OCI-LY7 (cell line): ENCODE data around the gene GPR37. TPM values are rescaled to one million over a fixed set of nuclear protein-coding genes. Genes with fewer than 3 reads are reported as not detected.

ENCODE experiments used
- BruUV-seq: library from RNA; stranded (reverse); fragments of 400-500 nt; replicated peaks from 2 replicates; lab custom pipeline; 2021; lab: Mats Ljungman, UMichigan
- CTCF ChIA-PET: fragments of 300-600 bp; sonication (Branson Sonifier 250); formaldehyde crosslinking; loops from one replicate; lab custom pipeline; 2022; ENCODE audit warnings: antibody characterized with exemption; ENCODE audit not compliant: unreplicated experiment; lab: Charles Lee
- POLR2A ChIA-PET: fragments of 300-600 bp; sonication (Branson Sonifier 250); formaldehyde crosslinking; loops from one replicate; lab custom pipeline; 2022; ENCODE audit warnings: antibody characterized with exemption; lab: Charles Lee
- DNase-seq: peaks from one replicate; pipeline ENCODE4 v3.0.0-alpha.2; 2015; ENCODE audit warnings: low spot score
- H2AFZ ChIP-seq: fragments of 200-600 bp; sonication (generic), shearing (Covaris generic); 2 replicates; pipeline ENCODE4 v1.6.1; 2014; ENCODE audit warnings: mild to moderate bottlenecking, antibody characterized with exemption, low read length, moderate library complexity
- H3K27ac ChIP-seq: fragments of 200-600 bp; sonication (generic); 2 replicates; pipeline ENCODE4 v1.5.1; 2014; ENCODE audit warnings: mixed run types, low read depth, mild to moderate bottlenecking, moderate library complexity, low read length, inconsistent platforms; ENCODE audit not compliant: poor library complexity, severe bottlenecking
- H3K36me3 ChIP-seq: fragments of 200-600 bp; sonication (generic); 2 replicates; pipeline ENCODE4 v1.6.1; 2014; ENCODE audit warnings: mild to moderate bottlenecking, antibody characterized with exemption, low read length, moderate library complexity, mixed read lengths; ENCODE audit not compliant: insufficient read depth
- H3K4me1 ChIP-seq: fragments of 200-600 bp; sonication (generic); 2 replicates; pipeline ENCODE4 v1.5.1; 2014; ENCODE audit warnings: mild to moderate bottlenecking, low read length; ENCODE audit not compliant: insufficient read depth, poor library complexity, severe bottlenecking
- H3K4me2 ChIP-seq: fragments of 200-600 bp; sonication (generic); 2 replicates; pipeline ENCODE4 v1.6.1; 2014; ENCODE audit warnings: mild to moderate bottlenecking, low read length
- H3K4me3 ChIP-seq: fragments of 200-600 bp; sonication (generic); 2 replicates; pipeline ENCODE4 v1.5.1; 2014; ENCODE audit warnings: mild to moderate bottlenecking, low read depth, low read length; ENCODE audit not compliant: poor library complexity, severe bottlenecking
- H3K79me2 ChIP-seq: fragments of 200-600 bp; sonication (generic); 2 replicates; pipeline ENCODE4 v1.6.1; 2016; ENCODE audit warnings: low read depth, mild to moderate bottlenecking, low read length, moderate library complexity, mixed read lengths; ENCODE audit not compliant: insufficient read depth
- H3K9me2 ChIP-seq: fragments of 200-600 bp; sonication (generic); 2 replicates; pipeline ENCODE4 v1.6.1; 2016; ENCODE audit warnings: mild to moderate bottlenecking, low read length, mixed read lengths; ENCODE audit not compliant: insufficient read depth
- H3K9me3 ChIP-seq: fragments of 200-600 bp; sonication (generic); 2 replicates; pipeline ENCODE4 v1.6.1; 2014; ENCODE audit warnings: mild to moderate bottlenecking, mixed run types, low read length, mixed read lengths
- H4K20me1 ChIP-seq: fragments of 200-600 bp; sonication (generic); 2 replicates; pipeline ENCODE4 v1.6.1; 2014; ENCODE audit warnings: mild to moderate bottlenecking, antibody characterized with exemption, low read length, moderate library complexity, mixed read lengths; ENCODE audit not compliant: insufficient read depth
- CTCF ChIP-seq: fragments of 200-600 bp; sonication (generic); conservative IDR thresholded peaks from 2 replicates; pipeline ENCODE4 v1.5.1; 2014; ENCODE audit warnings: mild to moderate bottlenecking, antibody characterized with exemption, low read length, moderate library complexity, mixed read lengths
- EZH2phosphoT487 ChIP-seq: fragments of 200-600 bp; sonication (generic); IDR thresholded peaks from 2 replicates; pipeline ENCODE4 v1.6.1; 2018; ENCODE audit warnings: low read depth, borderline replicate concordance, mild to moderate bottlenecking, mixed run types, antibody characterized with exemption, low read length, moderate library complexity, mixed read lengths
- intact Hi-C: fragments of 100-400 bp; cut with micrococcal nuclease; formaldehyde crosslinking; loops from one replicate; pipeline ENCODE4 v1.10.0; 2022; ENCODE audit not compliant: unreplicated experiment
- total RNA-seq, 2 experiments: library from RNA; depleted of rRNA in 1 of 2; stranded (reverse); fragments of >200 nt in 1 of 2; shearing (Covaris generic) in 1 of 2; gene quantifications; 2 replicates each; pipeline ENCODE4 v1.2.3, GENCODE V29; 2014 to 2022

The GPR37 gene
- total RNA-seq, 2 experiments from 2014 or later: not detected

- CTCF ChIA-PET: no interaction called here
- Histone ChIP-seq H3K79me2 (no peaks in the 10 kb centered on the region), H3K4me3 (no peak overlapping the region), H3K4me2 (no peak overlapping the region), H3K36me3 (no peaks in the 10 kb centered on the region), H3K4me1 (no peaks in the 10 kb centered on the region), H3K9me3 (no peaks in the 10 kb centered on the region), H3K27ac (no peak overlapping the region), H2AFZ (no peak overlapping the region), H3K9me2 (no peaks in the 10 kb centered on the region), H4K20me1 (no peaks in the 10 kb centered on the region)
- no peak for TF ChIP-seq EZH2phosphoT487
- no peak for TF ChIP-seq CTCF
- POLR2A ChIA-PET: interaction anchor here (0.6 kb wide), 1 partner anchor 8 kb away, joined by 3 read pairs; no protein-coding TSS in a partner anchor
- BruUV-seq: no TSS peak
- intact Hi-C loops: no loop called here
- DNase-seq: no peak
Observed at GRCh38 chr7:124769136-124769535, 3.5 kb upstream of the GPR37 start.

GRCh38 chr7:124768525-124768924 is 2.9 kb upstream of the GPR37 start:
- H3K36me3 ChIP-seq: no peaks in the 10 kb centered on the region
- no peaks in the 10 kb centered on the region for H3K79me2 ChIP-seq
- no peaks in the 10 kb centered on the region for H3K9me3 ChIP-seq
- no peak overlapping the region for H3K27ac ChIP-seq
- no peak overlapping the region for H2AFZ ChIP-seq
- TF ChIP-seq CTCF: no peak
- TF ChIP-seq EZH2phosphoT487: no peak
- ChIA-PET POLR2A (interaction anchor here (0.5 to 1.0 kb wide), 3 partner anchors 8 to 98 kb away, joined by 3 to 4 read pairs (median 3); no protein-coding TSS in a partner anchor), CTCF (no interaction called here)
- no peak overlapping the region for H3K4me3 ChIP-seq
- DNase-seq: no peak
- H3K4me1 ChIP-seq: no peaks in the 10 kb centered on the region
- H3K9me2 ChIP-seq: no peaks in the 10 kb centered on the region
- intact Hi-C loops: no loop called here
- no TSS peak for BruUV-seq
- H4K20me1 ChIP-seq: no peaks in the 10 kb centered on the region
- no peak overlapping the region for H3K4me2 ChIP-seq

- no peaks in the 10 kb centered on the region for H3K9me3 ChIP-seq
- ChIA-PET CTCF (no interaction called here), POLR2A (no interaction called here)
- BruUV-seq: no TSS peak
- intact Hi-C loops: no loop called here
- H3K4me2 ChIP-seq: no peak overlapping the region
- no peak overlapping the region for H2AFZ ChIP-seq
- no peaks in the 10 kb centered on the region for H3K79me2 ChIP-seq
- DNase-seq: no peak
- no peak overlapping the region for H3K27ac ChIP-seq
- H4K20me1 ChIP-seq: no peaks in the 10 kb centered on the region
- no peak overlapping the region for H3K4me3 ChIP-seq
- H3K4me1 ChIP-seq: no peaks in the 10 kb centered on the region
- H3K9me2 ChIP-seq: no peaks in the 10 kb centered on the region
- no peak for TF ChIP-seq CTCF
- TF ChIP-seq EZH2phosphoT487: no peak
- no peaks in the 10 kb centered on the region for H3K36me3 ChIP-seq
Observed at GRCh38 chr7:124764847-124765400, 668 bp downstream of the GPR37 start.
